Loucy (cell line): ENCODE measurements around the gene CDH13.

ENCODE experiments used
- H2AFZ ChIP-seq: fragments of 200-600 bp; sonication (generic); 2 replicates; pipeline ENCODE4 v1.6.0; 2016; ENCODE audit warnings: antibody characterized with exemption, mild to moderate bottlenecking, low read length, moderate library complexity
- H3F3A ChIP-seq: fragments of 200-600 bp; 2 replicates; pipeline ENCODE4 v1.6.0; 2016; ENCODE audit warnings: antibody characterized with exemption, low read depth, mild to moderate bottlenecking
- H3K27me3 ChIP-seq: fragments of 200-600 bp; sonication (generic); 2 replicates; pipeline ENCODE4 v1.6.1; 2014; ENCODE audit warnings: low read length, mild to moderate bottlenecking; ENCODE audit not compliant: insufficient read depth, poor library complexity, severe bottlenecking
- H3K36me3 ChIP-seq: fragments of 200-600 bp; sonication (generic); 2 replicates; pipeline ENCODE4 v1.6.1; 2016; ENCODE audit warnings: low read length; ENCODE audit not compliant: insufficient read depth
- H3K4me1 ChIP-seq: fragments of 200-600 bp; sonication (generic); 2 replicates; pipeline ENCODE4 v1.5.1; 2014; ENCODE audit warnings: low read length, mild to moderate bottlenecking; ENCODE audit not compliant: insufficient read depth, poor library complexity, severe bottlenecking
- H3K4me2 ChIP-seq: fragments of 200-600 bp; sonication (generic); 2 replicates; pipeline ENCODE4 v1.6.0; 2014; ENCODE audit warnings: antibody characterized with exemption, low read length, low read depth, mild to moderate bottlenecking; ENCODE audit not compliant: poor library complexity, severe bottlenecking
- H3K4me3 ChIP-seq: fragments of 200-600 bp; sonication (generic); 2 replicates; pipeline ENCODE4 v1.5.1; 2014; ENCODE audit warnings: low read length, mild to moderate bottlenecking, mixed read lengths; ENCODE audit not compliant: poor library complexity, severe bottlenecking
- H3K79me2 ChIP-seq: fragments of 200-600 bp; sonication (generic); 2 replicates; pipeline ENCODE4 v1.6.1; 2014; ENCODE audit warnings: low read length; ENCODE audit not compliant: insufficient read depth
- H3K9ac ChIP-seq: fragments of 200-600 bp; sonication (generic); 2 replicates; pipeline ENCODE4 v1.6.0; 2014; ENCODE audit warnings: mild to moderate bottlenecking, low read depth, low read length, moderate library complexity; ENCODE audit not compliant: poor library complexity, severe bottlenecking
- H3K9me2 ChIP-seq: fragments of 200-600 bp; sonication (generic); replicated peaks from 2 replicates; pipeline ENCODE4 v1.6.1; 2016; ENCODE audit warnings: low read depth, low read length, mixed read lengths
- H3K9me3 ChIP-seq: fragments of 200-600 bp; sonication (generic); 2 replicates; pipeline ENCODE4 v1.6.1; 2014; ENCODE audit warnings: mild to moderate bottlenecking, antibody characterized with exemption, low read length, low read depth; ENCODE audit not compliant: insufficient read depth
- H4K20me1 ChIP-seq: fragments of 200-600 bp; sonication (generic); 2 replicates; pipeline ENCODE4 v1.6.0; 2014; ENCODE audit warnings: antibody characterized with exemption, low read length, mild to moderate bottlenecking; ENCODE audit not compliant: insufficient read depth, poor library complexity, severe bottlenecking
- EZH2phosphoT487 ChIP-seq: fragments of 200-600 bp; IDR thresholded peaks from 2 replicates; pipeline ENCODE4 v1.6.1; 2018; ENCODE audit warnings: antibody characterized with exemption, mild to moderate bottlenecking, moderate library complexity, borderline replicate concordance
- TF ChIP-seq, protein P1 (sequence below): fragments of 200-600 bp; sonication (generic); conservative IDR thresholded peaks from 2 replicates; pipeline ENCODE4 v1.5.1; 2014; ENCODE audit warnings: mild to moderate bottlenecking, antibody characterized with exemption, low read length

The CDH13 gene

DNA sequence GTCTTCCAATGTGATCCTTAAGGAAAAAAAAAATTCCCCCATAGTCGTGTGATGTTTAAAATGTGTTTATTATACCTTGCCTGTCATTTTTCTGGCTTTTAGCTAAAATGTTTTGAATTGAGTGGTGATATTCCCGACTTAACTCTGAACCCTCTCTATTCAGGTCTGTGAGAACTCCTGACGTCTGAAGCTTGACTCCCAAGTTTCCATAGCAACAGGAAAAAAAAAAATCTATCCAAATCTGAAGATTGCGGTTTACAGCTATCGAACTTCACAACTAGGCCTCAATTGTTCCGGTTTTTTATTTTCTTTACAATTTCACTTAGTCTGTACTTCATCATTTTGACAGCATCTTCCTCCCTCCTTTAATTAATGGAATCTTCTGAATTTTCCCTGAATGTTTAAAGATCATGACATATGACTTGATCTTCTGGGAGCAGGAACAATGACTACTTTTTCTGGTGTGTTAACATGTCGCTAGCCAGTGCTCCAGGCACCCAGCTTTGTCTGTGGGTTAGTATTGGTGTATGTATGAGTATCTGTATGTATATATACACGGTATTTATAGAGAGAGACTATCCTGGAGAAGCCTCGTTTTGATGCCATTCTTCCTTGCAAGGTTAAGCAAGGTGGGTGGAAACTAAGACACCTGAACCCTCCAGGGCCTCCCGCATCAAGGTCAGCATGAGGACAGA lies 1168.2 kb downstream of the CDH13 start:
- no peak for TF ChIP-seq EZH2phosphoT487
- TF ChIP-seq, protein P1, sequence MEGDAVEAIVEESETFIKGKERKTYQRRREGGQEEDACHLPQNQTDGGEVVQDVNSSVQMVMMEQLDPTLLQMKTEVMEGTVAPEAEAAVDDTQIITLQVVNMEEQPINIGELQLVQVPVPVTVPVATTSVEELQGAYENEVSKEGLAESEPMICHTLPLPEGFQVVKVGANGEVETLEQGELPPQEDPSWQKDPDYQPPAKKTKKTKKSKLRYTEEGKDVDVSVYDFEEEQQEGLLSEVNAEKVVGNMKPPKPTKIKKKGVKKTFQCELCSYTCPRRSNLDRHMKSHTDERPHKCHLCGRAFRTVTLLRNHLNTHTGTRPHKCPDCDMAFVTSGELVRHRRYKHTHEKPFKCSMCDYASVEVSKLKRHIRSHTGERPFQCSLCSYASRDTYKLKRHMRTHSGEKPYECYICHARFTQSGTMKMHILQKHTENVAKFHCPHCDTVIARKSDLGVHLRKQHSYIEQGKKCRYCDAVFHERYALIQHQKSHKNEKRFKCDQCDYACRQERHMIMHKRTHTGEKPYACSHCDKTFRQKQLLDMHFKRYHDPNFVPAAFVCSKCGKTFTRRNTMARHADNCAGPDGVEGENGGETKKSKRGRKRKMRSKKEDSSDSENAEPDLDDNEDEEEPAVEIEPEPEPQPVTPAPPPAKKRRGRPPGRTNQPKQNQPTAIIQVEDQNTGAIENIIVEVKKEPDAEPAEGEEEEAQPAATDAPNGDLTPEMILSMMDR = no peak

DNA sequence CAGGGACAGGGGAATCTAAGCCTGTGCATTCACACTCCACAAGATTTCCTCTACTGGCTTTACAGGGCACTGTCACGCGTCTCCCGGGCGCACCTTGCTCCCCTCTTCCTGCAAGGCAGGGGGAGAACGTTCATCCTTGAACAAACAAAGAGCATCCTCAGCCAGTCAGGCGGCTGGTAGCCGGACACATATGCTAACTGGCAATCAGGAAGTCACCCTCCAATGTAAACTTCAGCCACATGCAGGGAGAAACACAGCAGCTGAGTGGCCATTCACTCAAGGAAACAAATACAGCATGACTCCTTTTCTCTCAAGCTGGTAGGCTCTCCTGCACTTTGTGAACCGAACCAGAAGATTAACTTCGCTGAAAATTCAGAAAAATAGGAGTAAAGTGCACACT lies 1170.2 kb downstream of the CDH13 start:
- no peaks in the 10 kb centered on the region for H3F3A ChIP-seq
- no peak overlapping the region for H3K4me2 ChIP-seq
- no peaks in the 10 kb centered on the region for H4K20me1 ChIP-seq
- no peaks in the 10 kb centered on the region for H3K4me1 ChIP-seq
- H3K9me3 ChIP-seq = no peaks in the 10 kb centered on the region
- no peaks in the 10 kb centered on the region for H3K9me2 ChIP-seq
- no peak overlapping the region for H3K4me3 ChIP-seq
- H2AFZ ChIP-seq = no peak overlapping the region
- H3K79me2 ChIP-seq = no peaks in the 10 kb centered on the region
- TF ChIP-seq EZH2phosphoT487 = no peak
- H3K36me3 ChIP-seq = no peaks in the 10 kb centered on the region
- H3K27me3 ChIP-seq = no peaks in the 10 kb centered on the region
- H3K9ac ChIP-seq = no peak overlapping the region

More for the DNA sequence above, 1168.2 kb downstream of the CDH13 start:
- no peaks in the 10 kb centered on the region for H3K79me2 ChIP-seq
- H3K36me3 ChIP-seq = no peaks in the 10 kb centered on the region
- H3K4me3 ChIP-seq = no peak overlapping the region
- H3K27me3 ChIP-seq = no peaks in the 10 kb centered on the region
- H4K20me1 ChIP-seq = no peaks in the 10 kb centered on the region
- peaks cover 12% of the 10 kb centered on the region for H3K4me1 ChIP-seq
- H2AFZ ChIP-seq = no peak overlapping the region
- H3K9me2 ChIP-seq = no peaks in the 10 kb centered on the region
- no peak overlapping the region for H3K4me2 ChIP-seq
- H3F3A ChIP-seq = no peaks in the 10 kb centered on the region
- H3K9ac ChIP-seq = no peak overlapping the region
- H3K9me3 ChIP-seq = no peaks in the 10 kb centered on the region

DNA sequence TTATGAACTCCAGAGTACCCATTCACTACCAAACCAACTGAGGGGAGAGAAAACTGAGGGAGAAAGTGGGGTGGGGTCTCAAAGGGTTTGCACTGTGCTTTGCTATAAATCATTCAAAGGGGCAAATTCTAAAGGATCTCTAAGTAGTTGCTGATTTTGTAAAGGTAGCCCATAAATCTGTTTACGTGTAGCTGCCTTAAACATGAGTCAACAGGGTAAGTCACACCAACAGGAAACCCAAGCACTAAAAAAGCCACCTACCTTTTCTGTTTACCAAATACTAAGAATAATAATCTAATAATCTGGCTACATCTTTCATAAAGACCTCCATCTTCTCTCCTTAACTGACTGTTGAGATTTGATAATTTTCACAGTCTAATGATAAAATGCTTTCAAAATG lies 1172.6 kb downstream of the CDH13 start:
- Histone ChIP-seq H3K9me3 (no peaks in the 10 kb centered on the region), H3K36me3 (no peaks in the 10 kb centered on the region), H3K9me2 (no peaks in the 10 kb centered on the region), H3K9ac (no peak overlapping the region), H4K20me1 (no peaks in the 10 kb centered on the region), H3K79me2 (no peaks in the 10 kb centered on the region), H3K4me3 (no peak overlapping the region), H2AFZ (no peak overlapping the region), H3F3A (no peaks in the 10 kb centered on the region), H3K4me2 (no peak overlapping the region), H3K4me1 (no peaks in the 10 kb centered on the region), H3K27me3 (no peaks in the 10 kb centered on the region)
- TF ChIP-seq EZH2phosphoT487 = no peak
- TF ChIP-seq, protein P1 = no peak

DNA sequence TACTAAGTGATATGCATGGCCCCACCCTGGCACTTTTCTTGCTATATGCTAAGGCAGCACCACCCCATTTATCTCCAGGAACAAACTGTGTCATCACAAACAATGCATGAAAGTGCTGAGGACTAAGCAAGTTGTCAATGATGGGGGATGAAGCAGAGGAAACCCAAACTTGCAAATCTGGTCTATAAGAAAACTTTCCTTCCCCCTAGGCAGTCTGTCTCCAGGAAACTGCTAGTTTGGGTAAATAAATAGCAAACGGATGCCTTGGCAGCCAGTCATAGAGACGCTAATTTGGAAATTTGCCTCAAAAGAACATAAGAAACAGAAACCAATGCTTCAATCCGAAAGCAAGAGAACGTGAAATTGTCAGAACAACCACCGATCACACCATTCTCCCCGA lies 1175.4 kb downstream of the CDH13 start:
- H3K79me2 ChIP-seq = no peaks in the 10 kb centered on the region
- no peaks in the 10 kb centered on the region for H3K9me3 ChIP-seq
- TF ChIP-seq, protein P1 = no peak
- H3K9ac ChIP-seq = no peak overlapping the region
- no peaks in the 10 kb centered on the region for H3F3A ChIP-seq
- H3K9me2 ChIP-seq = no peaks in the 10 kb centered on the region
- H3K4me1 ChIP-seq = peaks cover under 1% of the 10 kb centered on the region
- no peak overlapping the region for H3K4me3 ChIP-seq
- no peak overlapping the region for H3K4me2 ChIP-seq
- H4K20me1 ChIP-seq = no peaks in the 10 kb centered on the region
- no peaks in the 10 kb centered on the region for H3K27me3 ChIP-seq
- no peak overlapping the region for H2AFZ ChIP-seq
- no peaks in the 10 kb centered on the region for H3K36me3 ChIP-seq
